ENCODE data around the gene SH2D3A.

DNA sequence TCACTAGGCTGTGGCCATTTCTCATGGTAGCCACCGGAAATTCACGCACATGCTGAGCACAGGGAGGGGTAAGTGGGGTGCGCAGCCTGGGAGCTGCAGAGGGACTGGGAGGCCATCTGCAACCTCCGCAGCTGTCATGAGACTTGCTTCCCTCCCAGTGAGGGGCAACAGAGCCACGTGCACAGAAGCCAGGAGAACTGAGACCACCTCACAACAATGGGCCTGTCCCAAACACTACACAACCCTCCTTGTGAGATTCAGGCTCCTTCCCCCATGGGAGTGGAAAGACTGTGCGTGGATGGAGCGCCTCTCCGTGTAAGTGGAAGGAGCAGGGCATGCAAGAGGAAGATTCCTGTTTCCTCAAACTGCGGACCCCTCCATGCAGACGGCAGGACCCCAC, 55.6 kb downstream of the SH2D3A start:
- TF ChIP-seq SIN3A (IDR thresholded peaks at IDR 0.05; ENCODE audit: borderline replicate concordance, insufficient read depth, low read length) (no peak), TAF1 (IDR thresholded peaks at IDR 0.05; ENCODE audit: borderline replicate concordance, insufficient read depth, low read length) (no peak)

All from PFSK-1 (cell line).